ENCODE results near the gene DDX24. TPM values are rescaled to one million over a fixed set of nuclear protein-coding genes. Genes with fewer than 3 reads are reported as not detected.

The DDX24 gene
- total and polyA plus RNA-seq, 2 of the 8 experiments (the other 6 are each of a cell fraction or from before 2014, with no cell fraction given), result 89.0 to 201 TPM

DNA sequence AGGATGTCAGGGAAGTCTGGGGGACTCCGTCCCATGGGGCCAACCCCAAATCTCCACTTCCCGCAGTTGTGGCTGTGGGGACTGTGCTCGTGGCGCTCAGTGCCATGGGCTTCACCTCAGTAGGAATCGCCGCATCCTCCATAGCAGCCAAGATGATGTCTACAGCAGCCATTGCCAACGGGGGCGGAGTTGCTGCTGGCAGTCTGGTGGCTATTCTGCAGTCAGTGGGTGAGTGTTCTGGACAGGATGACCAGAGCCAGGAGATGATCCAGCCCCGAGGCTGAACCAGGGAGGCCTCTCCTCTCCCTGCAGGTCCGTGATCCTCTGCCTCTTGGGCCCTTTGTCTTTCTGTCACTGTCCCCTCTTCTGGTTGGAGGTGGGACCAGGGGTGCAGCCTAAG is 20.7 kb upstream of the DDX24 start:
- Histone ChIP-seq H3K23me2 (ENCODE audit: low read depth, low read length) (no peaks in the 10 kb centered on the region), H3K36me3 (ENCODE audit: control insufficient read depth in 2 of 4, insufficient read depth in 4 of 4, low read length in 3 of 4) (no peaks in the 10 kb centered on the region; a peak in 1 of 8 replicates), H4K91ac (replicated peaks; ENCODE audit: insufficient read length, low read length) (no peak overlapping the region), H2AK5ac (ENCODE audit: low read depth, low read length) (no peak overlapping the region), H2BK15ac (ENCODE audit: low read length) (no peak overlapping the region), H3K18ac (ENCODE audit: extremely low read depth, low read length) (no peak overlapping the region), H3K4me3 (ENCODE audit: extremely low read depth in 1 of 4, insufficient read depth in 2 of 4, low read depth in 3 of 4, low read length in 4 of 4) (no peak overlapping the region), H3K9ac (replicated peaks in 1 of 4; ENCODE audit: extremely low read depth in 1 of 4, low read depth in 3 of 4, low read length in 3 of 4) (no peak overlapping the region), H2BK12ac (ENCODE audit: low read depth, low read length) (no peak overlapping the region), H2AFZ (ENCODE audit: low read length) (no peak overlapping the region), H3K4ac (replicated peaks; ENCODE audit: insufficient read length, low read depth, low read length) (no peak overlapping the region), H3K23ac (ENCODE audit: insufficient read length) (no peak overlapping the region), H2BK20ac (ENCODE audit: low read length) (no peak overlapping the region), H3K14ac (ENCODE audit: insufficient read length) (no peak overlapping the region), H3K4me1 (replicated peaks in 1 of 4; ENCODE audit: control insufficient read depth in 3 of 4, insufficient read depth in 4 of 4, low read length in 3 of 4) (no peaks in the 10 kb centered on the region), H3K27ac (ENCODE audit: low read depth, low read length) (no peak overlapping the region), H2BK5ac (ENCODE audit: low read depth, low read length) (no peak overlapping the region), H4K8ac (ENCODE audit: extremely low read depth, insufficient read depth, low read length) (no peak overlapping the region), H2BK120ac (replicated peaks; ENCODE audit: low read depth, low read length) (no peak overlapping the region), H3K79me1 (ENCODE audit: low read depth, low read length) (no peaks in the 10 kb centered on the region), H3K27me3 (replicated peaks in 1 of 4; ENCODE audit: control insufficient read depth in 3 of 4, extremely low read depth in 1 of 4, insufficient read depth in 3 of 4, low read length in 3 of 4) (no peaks in the 10 kb centered on the region), H3K56ac (replicated peaks; ENCODE audit: insufficient read length, low read depth, low read length) (no peak overlapping the region), H3K4me2 (ENCODE audit: insufficient read depth in 1 of 2, low read depth in 2 of 2, low read length in 2 of 2) (no peak overlapping the region), H3K9me3 (ENCODE audit: insufficient read depth in 2 of 2, low read depth in 1 of 2, low read length in 1 of 2) (no peaks in the 10 kb centered on the region), H4K20me1 (replicated peaks in 1 of 2; ENCODE audit: control insufficient read depth in 1 of 2, insufficient read depth in 2 of 2, low read length in 2 of 2) (no peaks in the 10 kb centered on the region), H4K5ac (ENCODE audit: insufficient read length, low read depth, low read length) (no peak overlapping the region), H3K79me2 (ENCODE audit: control insufficient read depth in 1 of 2, insufficient read depth in 2 of 2, low read length in 2 of 2) (no peaks in the 10 kb centered on the region)
- ChIA-PET POLR2A (ENCODE audit: partially characterized antibody) (interaction anchor here (1.2 kb wide), 1 partner anchor 27 kb away, joined by 4 read pairs; no protein-coding TSS in a partner anchor), CTCF (ENCODE audit: partially characterized antibody) (interaction anchor here (1.9 kb wide), 1 partner anchor 65 kb away, joined by 7 read pairs; no protein-coding TSS in a partner anchor)
- DNase-seq (ENCODE audit: low read depth in 1 of 2, low spot score in 2 of 2), result no peak
- FAIRE-seq, result no peak
- WGBS, 2 experiments (ENCODE audit: extremely low coverage in 1 of 2, insufficient coverage in 1 of 2, insufficient read length in 1 of 2, insufficient replicate concordance in 2 of 2, low coverage in 1 of 2, low lambda C conversion rate in 2 of 2, missing lambda C conversion rate in 1 of 2), result 83% methylated on average over 10 of the region's 10 CpGs; no CpG with 5 or more reads in 1 of the 2 experiments
- TF ChIP-seq TEAD4 (IDR thresholded peaks at IDR 0.05; ENCODE audit: low read depth, low read length) (no peak), TCF12 (IDR thresholded peaks at IDR 0.05; ENCODE audit: low read depth, low read length) (no peak)
- TF ChIP-seq, protein P1, sequence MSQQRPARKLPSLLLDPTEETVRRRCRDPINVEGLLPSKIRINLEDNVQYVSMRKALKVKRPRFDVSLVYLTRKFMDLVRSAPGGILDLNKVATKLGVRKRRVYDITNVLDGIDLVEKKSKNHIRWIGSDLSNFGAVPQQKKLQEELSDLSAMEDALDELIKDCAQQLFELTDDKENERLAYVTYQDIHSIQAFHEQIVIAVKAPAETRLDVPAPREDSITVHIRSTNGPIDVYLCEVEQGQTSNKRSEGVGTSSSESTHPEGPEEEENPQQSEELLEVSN (IDR thresholded peaks at IDR 0.05), result no peak
